ENCODE data around the gene KCNQ1OT1.

The KCNQ1OT1 gene

DNA sequence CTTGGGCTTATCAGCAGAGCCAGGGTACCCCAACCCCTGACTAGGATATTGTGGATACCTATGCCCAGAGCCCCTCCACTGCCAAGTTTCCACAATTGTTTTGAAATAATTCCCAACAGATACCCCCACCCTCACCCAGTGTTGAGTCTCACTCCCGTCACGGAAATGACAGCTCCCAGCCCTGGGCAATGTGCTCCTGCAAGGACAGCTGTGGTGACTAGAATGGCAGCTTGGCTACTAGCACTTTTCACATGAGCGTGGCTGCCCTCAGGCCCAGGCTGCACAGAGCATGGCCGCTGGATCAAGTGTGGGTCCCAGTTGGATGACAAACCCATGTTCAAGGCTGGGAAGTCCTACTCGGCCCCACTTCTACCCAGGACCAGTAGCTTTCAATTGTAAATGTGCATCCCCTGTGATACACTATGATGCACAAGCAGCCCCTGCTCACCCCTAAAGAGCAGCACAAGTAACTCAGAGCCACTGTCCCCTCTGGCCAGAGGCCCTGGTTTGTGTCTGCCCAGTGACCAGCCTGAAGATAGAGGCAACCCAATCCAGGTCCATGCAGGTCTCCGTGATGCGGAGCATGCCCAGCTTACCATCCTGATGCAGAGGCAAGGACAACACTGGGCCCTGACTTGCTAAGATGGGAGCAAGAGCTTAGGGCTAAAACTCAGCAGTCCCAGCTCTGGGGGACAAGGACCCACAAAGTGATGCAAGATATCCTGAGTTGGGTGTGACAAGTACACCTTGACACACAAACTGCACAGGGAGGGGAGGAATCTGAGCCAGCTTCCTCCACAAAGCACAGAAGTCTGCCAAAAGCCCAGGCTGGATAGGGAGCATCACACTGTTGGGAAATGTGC is 13.2 kb downstream of the KCNQ1OT1 start:
- no peak for DNase-seq (ENCODE audit: low read depth)

DNA sequence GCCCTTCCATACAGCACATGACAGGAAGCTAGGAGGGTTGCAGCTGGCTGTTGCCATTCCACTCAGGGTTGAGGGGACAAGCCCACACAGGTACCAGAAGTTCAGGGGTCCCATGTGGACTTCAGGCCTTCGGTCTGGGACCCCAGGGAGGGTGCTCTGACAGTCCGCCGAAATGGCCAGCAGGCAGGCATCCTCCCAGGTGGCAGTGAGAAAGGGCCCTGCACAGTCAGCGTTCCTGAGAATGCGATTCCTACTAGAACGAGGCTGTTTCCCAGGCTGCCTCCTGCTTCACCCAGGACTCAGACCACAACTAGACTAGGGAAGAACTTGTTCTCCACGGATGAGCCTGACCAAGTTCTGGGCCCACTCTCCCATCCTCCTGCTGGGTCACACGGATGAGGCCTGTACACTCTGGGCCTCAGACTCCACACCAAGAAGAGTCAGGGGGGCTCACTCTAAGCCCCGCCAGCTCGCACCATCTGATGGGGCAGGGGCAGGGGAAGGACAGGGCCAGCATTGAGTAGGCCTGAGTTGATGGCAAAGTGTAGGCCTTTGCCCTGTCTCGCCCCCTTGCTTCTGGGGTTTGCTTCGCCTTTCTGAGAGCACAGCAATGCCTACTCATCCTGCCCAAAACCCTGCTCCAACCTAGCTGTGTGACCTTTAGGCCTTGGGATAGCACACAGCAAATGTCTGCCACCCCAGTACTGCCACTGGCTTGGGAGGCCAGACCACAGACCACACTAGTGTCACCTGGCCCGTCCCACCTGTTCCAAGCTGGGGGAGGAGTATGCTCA is 14.0 kb downstream of the KCNQ1OT1 start:
- DNase-seq (ENCODE audit: low read depth) = no peak

DNA sequence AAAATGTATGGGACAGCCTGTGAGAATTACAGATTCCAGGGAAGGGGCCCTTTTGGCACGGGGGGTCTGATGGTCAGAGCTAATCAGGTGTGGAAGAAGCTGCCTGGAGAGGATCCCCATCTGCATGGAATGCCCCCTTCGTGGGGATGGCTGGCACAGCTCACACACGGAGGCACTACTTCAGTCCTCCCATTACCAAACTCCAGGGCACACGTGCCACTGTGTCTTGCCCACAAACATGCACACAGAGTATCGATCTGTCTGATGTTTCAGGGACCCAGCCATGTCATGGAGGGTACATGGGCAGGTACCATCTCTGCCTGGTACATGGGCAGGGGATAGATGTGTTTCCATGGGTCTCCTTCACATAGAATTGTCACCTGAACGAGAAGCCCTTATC is 14.7 kb downstream of the KCNQ1OT1 start:
- DNase-seq (ENCODE audit: low read depth) = no peak

DNA sequence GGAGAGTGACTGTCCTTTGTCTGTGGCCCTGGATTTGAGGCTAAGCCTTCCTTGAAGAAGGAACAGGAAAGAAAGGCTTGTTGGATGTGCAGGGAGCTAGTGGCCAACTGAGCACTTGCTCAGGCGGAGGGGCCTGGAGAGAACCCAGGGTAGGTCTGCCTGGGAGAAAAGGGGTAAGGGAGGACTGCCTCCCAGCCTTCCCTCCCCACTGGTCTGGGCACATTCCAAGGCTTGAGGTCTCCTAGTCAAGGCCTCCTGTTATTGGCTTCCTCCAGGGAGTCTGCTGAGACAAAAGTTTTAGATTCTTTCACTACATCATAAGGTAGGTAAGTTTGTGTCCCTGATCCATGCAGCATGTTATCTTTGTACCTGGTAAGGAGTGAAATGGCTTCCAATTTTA is 15.2 kb downstream of the KCNQ1OT1 start:
- DNase-seq (ENCODE audit: low read depth) = no peak

DNA sequence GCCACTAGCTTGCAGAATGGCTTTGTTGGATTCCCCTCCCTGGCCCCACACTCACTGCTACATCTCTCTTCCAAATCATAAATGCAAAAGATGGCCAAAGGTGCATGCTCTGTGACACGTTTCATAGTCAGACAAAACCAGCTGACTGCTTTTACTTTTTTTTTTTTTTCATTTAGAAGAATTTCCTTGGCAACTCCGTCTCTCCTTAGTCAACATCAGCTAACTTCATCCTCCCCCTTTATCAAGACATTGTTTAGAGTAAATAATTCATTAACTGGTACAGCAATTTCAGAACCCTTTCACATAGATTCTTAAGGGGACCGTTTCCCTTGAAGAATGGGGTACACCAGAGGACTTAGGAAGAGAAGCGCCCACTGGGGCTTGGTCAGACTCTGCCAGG is 16.0 kb downstream of the KCNQ1OT1 start:
- no peak for DNase-seq (ENCODE audit: low read depth)

DNA sequence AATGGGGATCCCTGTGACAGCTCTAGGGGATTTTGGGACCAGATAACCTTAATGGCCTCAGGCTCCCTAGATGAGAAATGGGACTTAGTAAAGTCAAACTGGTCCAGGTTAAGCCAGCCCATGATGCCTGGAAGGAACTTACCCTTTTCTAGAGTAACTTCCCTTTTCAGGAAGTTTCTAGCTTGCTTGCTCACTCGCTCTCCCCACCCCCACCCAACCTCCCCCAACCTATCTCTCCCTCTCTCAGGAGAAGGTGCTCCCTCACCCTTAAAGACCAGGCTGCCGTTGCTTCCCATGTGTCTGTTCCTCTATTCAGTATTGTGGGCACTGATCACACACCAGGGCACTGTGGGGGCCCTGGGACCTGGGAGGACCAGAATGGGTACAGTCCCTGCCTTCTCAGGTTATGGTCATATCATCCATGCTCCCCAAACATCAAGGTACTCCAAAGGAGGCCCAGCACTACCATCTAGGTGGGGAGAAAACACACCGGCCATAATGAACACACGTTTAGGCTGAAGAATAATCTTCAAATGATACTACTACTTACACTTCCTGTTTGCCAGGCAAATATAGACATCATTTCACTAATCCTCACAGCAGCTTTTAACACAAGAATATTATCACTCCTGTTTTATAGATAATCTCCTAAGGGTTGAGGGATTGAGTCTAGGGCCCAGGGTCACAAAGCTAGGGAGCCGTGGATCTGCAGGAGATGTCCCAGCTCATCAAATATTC is 18.2 kb downstream of the KCNQ1OT1 start:
- no peak for DNase-seq (ENCODE audit: low read depth)

DNA sequence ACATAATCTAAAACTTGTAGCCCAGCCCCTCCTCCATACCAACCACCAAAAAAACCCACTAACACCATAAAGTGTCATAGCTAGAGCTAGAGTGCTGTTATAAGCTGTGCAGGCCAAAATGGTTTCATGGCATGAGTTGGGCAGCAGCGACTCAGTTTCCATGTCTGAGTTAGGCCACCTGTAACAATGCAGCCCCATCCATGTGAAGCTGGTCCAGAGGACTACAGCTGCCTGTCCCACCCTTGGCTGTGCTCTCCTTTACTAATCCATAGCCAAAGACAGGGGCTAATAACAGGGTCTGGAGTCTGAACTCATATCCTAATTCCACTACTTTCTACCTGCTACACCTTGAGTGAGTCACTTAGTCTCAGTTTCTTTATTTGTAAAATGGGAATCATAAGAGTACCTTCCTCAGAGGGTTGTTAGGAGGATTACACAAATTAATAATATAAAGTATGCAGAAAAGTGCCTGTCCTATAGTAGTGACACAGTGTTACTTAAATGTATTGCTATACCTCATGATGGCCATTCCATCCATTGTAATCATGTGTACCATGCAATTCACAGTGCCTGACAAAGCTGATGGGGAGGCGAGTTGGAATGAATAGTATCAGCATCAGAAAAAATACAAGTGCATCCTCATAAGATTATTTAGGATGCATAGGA is 20.6 kb downstream of the KCNQ1OT1 start:
- no peak for DNase-seq (ENCODE audit: low read depth)

DNA sequence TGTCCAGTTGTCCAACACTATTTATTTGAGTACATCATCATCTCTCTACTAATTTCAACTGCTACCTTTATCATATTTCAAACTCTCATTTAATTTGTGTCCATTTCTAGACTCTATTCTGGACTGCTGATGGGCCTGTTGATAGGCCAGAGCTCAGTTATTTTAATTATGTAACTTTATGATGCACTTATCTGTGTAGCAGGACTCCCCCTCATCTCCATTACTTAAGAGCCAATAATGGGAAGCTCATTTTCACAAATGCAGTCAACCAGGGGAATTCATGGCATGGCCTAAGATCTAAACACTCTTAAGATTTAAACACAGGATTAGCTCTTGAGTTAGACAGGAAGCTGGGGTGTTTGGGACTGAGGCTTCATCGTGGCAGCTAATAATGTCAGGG is 21.4 kb downstream of the KCNQ1OT1 start:
- no peak for DNase-seq (ENCODE audit: low read depth)

DNA sequence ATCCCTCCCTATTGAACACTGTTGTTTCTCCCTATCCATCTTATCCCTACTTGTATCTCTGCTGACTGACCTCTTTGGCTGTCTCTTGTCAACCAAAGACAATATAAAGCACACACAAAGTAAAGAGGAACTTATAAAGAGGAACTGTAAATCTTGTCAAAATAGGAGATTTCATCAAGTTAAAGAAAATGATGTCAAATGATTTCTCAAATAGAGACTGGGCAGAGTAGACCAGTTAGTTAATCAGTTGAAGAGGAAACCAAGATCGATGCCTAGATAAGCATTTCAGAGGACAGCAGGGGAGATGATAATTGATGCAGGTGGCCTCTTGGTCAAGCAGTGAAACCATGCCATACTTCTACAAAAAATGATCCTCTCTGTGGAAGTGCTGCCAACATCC is 22.7 kb downstream of the KCNQ1OT1 start:
- DNase-seq (ENCODE audit: low read depth) = no peak

DNA sequence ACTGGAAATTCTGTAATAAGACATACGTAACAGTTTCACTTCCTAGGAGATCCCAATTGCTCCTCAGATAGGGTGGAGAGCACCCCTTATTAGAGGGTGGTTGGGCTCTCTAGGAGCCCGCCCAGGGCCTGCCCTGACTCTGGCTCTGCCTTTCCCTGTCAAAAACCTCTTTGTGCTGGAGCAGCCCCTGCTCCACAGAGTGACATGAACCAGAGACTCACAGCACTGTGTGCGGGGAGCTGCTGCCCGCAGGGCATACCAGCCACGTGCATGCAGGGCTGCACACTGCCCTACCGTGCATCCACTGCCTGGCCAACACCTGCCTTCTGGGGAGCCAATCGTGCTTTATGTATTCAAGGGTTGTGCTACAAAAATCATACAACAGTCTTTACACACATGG is 24.3 kb downstream of the KCNQ1OT1 start:
- no peak for DNase-seq (ENCODE audit: low read depth)

DNA sequence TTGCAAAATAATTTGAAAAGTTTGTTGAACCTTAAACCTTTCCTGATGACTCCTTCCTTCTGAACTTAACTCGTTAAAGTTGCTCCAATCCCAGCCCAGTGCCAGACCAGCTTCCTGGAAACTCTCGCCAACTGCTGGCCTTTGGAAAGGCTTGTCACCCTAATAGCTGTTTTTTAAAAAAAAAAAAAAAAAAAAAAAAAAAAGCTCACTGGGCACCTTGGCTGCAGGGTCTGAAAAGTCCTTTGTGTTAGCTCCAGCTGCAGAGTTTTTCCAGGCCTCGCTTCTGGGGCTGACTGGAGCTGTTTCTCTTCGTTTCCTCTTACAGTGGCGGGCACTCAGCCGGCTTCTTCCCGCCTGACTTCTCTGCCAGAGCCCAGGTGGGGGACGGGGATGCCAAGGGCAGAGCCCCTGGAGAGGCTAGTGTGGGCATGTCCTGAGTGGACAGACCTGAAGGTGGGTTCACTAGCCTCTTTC is 25.1 kb downstream of the KCNQ1OT1 start:
- no peak for DNase-seq (ENCODE audit: low read depth)

DNA sequence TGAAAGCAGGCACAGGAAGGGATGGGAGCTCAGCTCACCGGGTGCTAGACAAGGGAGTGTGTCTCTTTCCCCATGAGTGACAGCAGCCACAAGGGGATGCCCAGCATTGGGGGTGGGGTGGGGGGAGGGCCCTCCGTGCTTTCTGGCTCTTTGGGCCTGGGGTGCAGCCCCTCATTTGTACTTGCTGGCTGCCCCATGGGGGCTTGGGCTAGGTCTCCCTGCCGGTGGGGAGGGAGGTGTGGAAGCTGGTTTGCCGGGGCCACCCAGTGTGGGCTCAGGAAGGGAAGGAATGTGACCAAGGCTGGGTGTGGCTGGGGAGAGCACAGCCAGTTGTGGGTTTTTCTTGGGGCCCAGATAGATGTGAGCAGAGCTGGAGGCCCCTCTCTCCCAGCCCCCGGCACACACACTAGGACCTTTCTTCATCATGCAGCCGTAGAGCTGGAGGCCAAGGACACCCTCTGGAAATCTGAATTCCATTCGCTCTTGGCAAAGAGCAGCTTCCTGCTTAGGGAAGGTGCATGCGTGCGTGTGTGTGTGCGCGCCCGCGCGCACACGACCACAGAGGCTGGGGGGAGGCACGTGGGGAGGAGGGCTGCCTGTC is 25.8 kb downstream of the KCNQ1OT1 start:
- DNase-seq (ENCODE audit: low read depth) = no peak

DNA sequence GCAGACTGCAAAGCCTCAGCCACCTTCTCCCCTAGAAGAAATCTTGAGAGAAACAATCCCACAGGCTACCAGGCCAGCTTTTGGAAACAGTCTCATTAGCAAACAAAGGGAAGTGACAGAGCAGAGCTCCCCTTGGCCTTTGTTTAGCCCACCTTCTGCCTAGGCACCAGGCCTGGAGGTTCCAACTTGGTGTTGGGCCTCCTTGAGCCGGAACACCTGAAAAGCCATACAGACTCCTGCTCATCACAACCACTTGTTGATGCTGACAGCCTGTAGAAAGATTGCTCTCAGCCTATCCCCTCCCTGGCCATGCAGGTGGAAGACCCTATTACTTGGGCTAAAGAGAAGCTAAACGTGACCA is 26.6 kb downstream of the KCNQ1OT1 start:
- no peak for DNase-seq (ENCODE audit: low read depth)

DNA sequence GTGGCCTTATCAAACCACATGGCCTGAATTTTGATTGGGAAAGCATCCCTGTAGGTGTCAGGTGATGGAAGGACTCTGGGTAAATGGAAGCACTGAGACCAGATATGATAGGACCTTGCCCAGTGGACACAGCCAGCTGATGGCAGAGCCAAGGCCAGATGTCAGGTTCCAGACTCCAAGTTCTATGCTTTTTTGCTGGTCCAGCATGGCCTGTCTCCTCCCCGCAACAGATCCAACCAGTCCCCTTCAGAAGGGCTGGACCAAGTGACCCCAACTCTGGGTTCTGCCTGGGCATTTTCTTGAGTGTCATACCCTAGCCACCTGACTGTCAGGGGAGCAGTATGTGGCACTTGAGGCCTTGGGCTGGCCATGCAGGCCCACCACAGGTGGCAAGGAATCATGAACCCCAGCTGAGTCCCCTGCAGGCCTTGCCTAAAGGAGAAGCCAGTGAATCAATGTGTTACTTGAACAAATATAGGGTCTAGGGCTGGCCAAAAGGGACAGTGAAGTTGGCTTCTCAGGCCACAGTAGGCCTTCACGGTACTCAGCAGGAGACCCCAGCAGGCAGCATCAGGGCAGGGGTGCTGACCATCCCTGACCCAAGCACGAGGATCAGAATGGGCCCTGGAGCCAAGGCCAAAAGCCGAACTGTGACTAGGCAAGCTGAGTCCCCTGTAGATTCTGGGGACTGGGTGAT is 27.1 kb downstream of the KCNQ1OT1 start:
- no peak for DNase-seq (ENCODE audit: low read depth)

DNA sequence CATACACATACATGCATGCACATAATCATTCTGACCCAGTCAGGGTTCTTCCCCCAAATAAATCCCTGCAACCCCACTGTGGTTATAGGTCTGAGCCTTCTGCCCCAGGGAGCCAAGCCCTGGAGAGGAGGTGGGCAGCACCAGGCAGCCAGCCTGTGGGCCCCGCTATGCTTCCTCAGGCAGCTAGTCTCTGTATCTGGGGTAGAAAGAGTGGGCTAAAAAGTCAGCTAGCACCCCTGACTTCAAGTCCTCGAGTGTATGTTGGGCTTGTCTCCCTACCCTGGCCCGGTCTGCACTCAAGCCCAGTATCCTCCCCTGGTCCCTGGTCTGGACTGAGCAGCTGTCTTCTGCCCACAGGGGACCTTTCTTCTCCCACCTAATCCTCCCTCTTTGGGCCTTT is 28.0 kb downstream of the KCNQ1OT1 start:
- no peak for DNase-seq (ENCODE audit: low read depth)

DNA sequence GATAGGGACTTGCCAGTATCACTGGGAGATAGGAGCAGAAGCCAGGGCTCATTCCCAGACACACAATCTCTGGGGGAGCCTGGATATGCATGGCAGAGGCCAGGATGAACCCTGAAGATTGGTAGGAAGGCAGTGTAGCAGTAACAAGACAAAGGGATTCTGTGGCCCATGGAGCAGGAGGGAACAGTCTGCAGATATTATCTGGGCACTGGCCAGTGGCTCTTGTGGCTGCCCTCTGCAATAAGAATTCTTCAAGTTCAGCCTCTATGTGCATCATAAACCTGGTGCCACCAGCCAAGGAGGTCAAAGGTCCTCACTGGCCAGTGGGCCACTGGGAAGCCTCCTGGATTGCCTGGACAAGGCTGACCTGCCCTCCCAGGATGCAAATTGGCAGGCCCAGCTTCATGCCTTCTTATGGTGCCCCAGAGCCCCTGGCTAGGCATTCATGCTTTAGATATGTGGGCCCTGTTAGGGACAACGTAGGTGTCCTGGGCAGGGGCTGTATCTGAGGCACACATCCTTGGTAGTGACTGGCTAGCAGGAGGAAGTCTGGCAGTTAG is 29.2 kb downstream of the KCNQ1OT1 start:
- no peak for DNase-seq (ENCODE audit: low read depth)

DNA sequence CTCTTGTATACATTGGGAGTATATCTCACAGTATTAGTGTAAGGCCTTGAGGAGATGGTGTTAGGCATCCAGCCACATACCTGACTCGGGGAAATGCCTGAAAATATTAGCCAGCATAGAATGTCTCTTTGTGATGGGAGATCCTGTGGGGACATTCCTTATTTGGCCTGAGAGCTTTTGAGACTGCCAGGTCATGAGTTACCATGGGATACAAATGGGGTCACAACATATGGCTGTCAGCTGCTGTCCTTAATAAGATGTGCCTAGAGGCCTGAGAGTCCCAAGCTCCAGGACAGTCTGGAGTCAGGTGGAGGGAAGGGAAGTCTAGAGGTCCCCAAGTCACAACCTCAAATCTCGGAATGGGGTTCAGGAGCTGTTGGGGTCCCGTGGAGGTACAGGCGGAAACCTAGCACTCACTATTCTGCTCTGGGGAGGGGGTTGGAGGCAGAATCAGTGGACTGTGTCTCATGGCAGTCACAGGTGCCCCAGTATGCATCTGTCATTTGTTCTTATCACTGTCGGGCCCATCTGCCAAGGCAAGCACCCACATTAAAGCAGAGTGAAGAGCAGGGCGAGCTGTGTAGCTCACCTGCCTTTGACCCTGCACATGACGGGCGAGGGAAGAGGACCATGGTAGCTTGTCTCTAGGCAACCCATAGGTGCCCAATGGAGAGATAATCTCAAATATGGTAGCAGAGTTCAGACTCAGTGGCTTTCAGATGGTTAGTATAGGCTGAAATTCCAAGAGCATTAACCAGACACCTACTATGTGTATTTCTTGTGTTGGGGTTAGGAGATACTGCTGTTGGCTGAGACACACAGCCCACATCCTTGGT is 29.9 kb downstream of the KCNQ1OT1 start:
- no peak for DNase-seq (ENCODE audit: low read depth)

DNA sequence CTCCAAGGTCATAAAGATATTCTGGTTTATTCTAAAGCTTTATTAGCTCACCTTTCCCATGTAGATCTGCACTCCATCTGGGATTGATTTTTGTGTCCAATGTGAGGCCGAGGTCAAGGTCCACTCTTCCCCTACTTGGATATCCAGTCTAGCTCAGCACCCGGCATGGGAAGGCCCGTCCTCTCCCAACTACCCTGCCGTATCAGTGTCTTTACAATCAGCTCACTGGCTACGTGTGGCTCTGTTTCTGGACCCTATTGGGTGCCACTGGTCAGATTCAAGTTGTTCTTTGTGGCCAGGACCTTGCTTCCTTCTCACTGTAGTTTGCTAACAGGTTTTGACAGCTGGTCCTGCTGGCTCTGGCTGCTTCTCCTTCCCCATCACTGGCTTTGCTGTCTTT is 30.9 kb downstream of the KCNQ1OT1 start:
- DNase-seq (ENCODE audit: low read depth) = no peak

DNA sequence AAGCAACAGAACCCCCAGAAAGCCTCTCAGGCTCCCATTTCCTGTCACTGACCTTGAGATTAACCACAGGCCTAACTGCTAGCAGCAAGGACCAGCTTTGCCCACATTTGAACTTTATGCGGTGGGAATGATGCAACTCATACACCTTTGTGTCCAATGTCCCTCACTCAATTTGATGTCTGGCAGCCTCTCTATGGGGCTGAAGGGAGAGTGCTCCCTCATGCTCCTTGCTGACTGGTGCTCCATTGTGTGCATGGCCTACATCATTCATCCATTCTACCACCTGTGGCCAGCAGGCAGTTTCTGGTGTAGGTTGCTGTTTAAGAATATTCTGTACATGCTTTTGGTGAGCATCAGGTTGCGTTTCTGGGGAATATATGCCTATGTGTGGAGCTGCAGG is 31.9 kb downstream of the KCNQ1OT1 start:
- no peak for DNase-seq (ENCODE audit: low read depth)

Data from fibroblast of gingiva (primary cell).